MG63 (cell line): ENCODE results near the gene MS4A13. TPM values are rescaled to one million over a fixed set of nuclear protein-coding genes. Genes with fewer than 3 reads are reported as not detected.
"Not testable (repeated sequence)": the region's sequence is repeated elsewhere in the genome, so short reads cannot be mapped to it uniquely, and the experiment has no call there.

Experiments
- DNase-seq: peaks from one replicate; pipeline ENCODE4 v3.0.0-alpha.2; 2020
- H3K27me3 ChIP-seq: fragments of 250-450 bp; sonication (Bioruptor Pico); 2 replicates; pipeline ENCODE4 v1.5.1; 2020; ENCODE audit warnings: mild to moderate bottlenecking, moderate library complexity
- H3K36me3 ChIP-seq: fragments of 250-450 bp; sonication (Bioruptor Pico); 2 replicates; pipeline ENCODE4 v1.5.1; 2020; ENCODE audit warnings: mild to moderate bottlenecking, moderate library complexity
- H3K4me3 ChIP-seq: fragments of 250-450 bp; sonication (Bioruptor Pico); 2 replicates; pipeline ENCODE4 v1.5.1; 2020; ENCODE audit warnings: mild to moderate bottlenecking, moderate library complexity
- H3K9me3 ChIP-seq: fragments of 250-450 bp; sonication (Bioruptor Pico); 2 replicates; pipeline ENCODE4 v1.5.1; 2020; ENCODE audit warnings: mild to moderate bottlenecking, moderate library complexity
- total RNA-seq: library from RNA; depleted of rRNA; stranded (reverse); fragments of >200 nt; shearing (Covaris generic); gene quantifications from 2 replicates; pipeline ENCODE4 v1.2.3, GENCODE V29; 2014; ENCODE audit warnings: low replicate concordance; rRNA removed

MS4A13 gene
- total RNA-seq, result not detected in 2 replicates

GRCh38 chr11:60515144-60515855, at the start of gene MS4A13:
TSS of gene MS4A13 (plus strand) at chr11:60515392. CDS start at chr11:60518084, 2,692 bp downstream.
- no peaks in the 10 kb centered on the region for H3K27me3 ChIP-seq
- no peak for DNase-seq
- no peak within 1 kb of the TSS for H3K4me3 ChIP-seq
- H3K9me3 ChIP-seq, result no peaks in the 10 kb centered on the region
- H3K36me3 ChIP-seq, result no peaks in the 10 kb centered on the region

GRCh38 chr11:60468829-60469228, 46.4 kb upstream of the MS4A13 start:
- Histone ChIP-seq H3K4me3 (no peak overlapping the region), H3K27me3 (no peaks in the 10 kb centered on the region), H3K9me3 (no peaks in the 10 kb centered on the region), H3K36me3 (no peaks in the 10 kb centered on the region)
- DNase-seq, result no peak

- H3K36me3 ChIP-seq, result no peaks in the 10 kb centered on the region
- no peak overlapping the region for H3K4me3 ChIP-seq
- no peak for DNase-seq
- no peaks in the 10 kb centered on the region for H3K9me3 ChIP-seq
- H3K27me3 ChIP-seq, result no peaks in the 10 kb centered on the region
These were observed 45.5 kb upstream of the MS4A13 start for GRCh38 chr11:60469723-60470122.

- no peaks in the 10 kb centered on the region for H3K36me3 ChIP-seq
- no peak for DNase-seq
- no peaks in the 10 kb centered on the region for H3K9me3 ChIP-seq
- no peak overlapping the region for H3K4me3 ChIP-seq
- H3K27me3 ChIP-seq, result no peaks in the 10 kb centered on the region
These were observed 38.2 kb upstream of the MS4A13 start for GRCh38 chr11:60477035-60477445.

- no peaks in the 10 kb centered on the region for H3K9me3 ChIP-seq
- no peak overlapping the region for H3K4me3 ChIP-seq
- H3K27me3 ChIP-seq, result no peaks in the 10 kb centered on the region
- no peaks in the 10 kb centered on the region for H3K36me3 ChIP-seq
- no peak for DNase-seq
These were observed 32.8 kb upstream of the MS4A13 start for GRCh38 chr11:60482361-60482760.

- Histone ChIP-seq H3K27me3 (no peaks in the 10 kb centered on the region), H3K36me3 (no peaks in the 10 kb centered on the region), H3K9me3 (no peaks in the 10 kb centered on the region), H3K4me3 (no peak overlapping the region)
- no peak for DNase-seq
These were observed 29.2 kb upstream of the MS4A13 start for GRCh38 chr11:60485987-60486386.

GRCh38 chr11:60492488-60493009, 22.6 kb upstream of the MS4A13 start, which contains the start of gene MS4A12:
TSS of gene MS4A12 (plus strand) at chr11:60492778. CDS start at chr11:60497319, 4,541 bp downstream.
- no peaks in the 10 kb centered on the region for H3K9me3 ChIP-seq
- no peaks in the 10 kb centered on the region for H3K27me3 ChIP-seq
- no peak for DNase-seq
- no peak within 1 kb of the TSS for H3K4me3 ChIP-seq
- H3K36me3 ChIP-seq, result no peaks in the 10 kb centered on the region

GRCh38 chr11:60493454-60493853, 21.7 kb upstream of the MS4A13 start:
- Histone ChIP-seq H3K4me3 (no peak overlapping the region), H3K36me3 (no peaks in the 10 kb centered on the region), H3K27me3 (no peaks in the 10 kb centered on the region), H3K9me3 (no peaks in the 10 kb centered on the region)
- no peak for DNase-seq

- H3K27me3 ChIP-seq, result no peaks in the 10 kb centered on the region
- no peak for DNase-seq
- no peaks in the 10 kb centered on the region for H3K9me3 ChIP-seq
- no peak overlapping the region for H3K4me3 ChIP-seq
- H3K36me3 ChIP-seq, result no peaks in the 10 kb centered on the region
These were observed 16.8 kb upstream of the MS4A13 start for GRCh38 chr11:60498399-60498798.

GRCh38 chr11:60498853-60499252, 16.3 kb upstream of the MS4A13 start:
- Histone ChIP-seq H3K36me3 (no peaks in the 10 kb centered on the region), H3K27me3 (no peaks in the 10 kb centered on the region), H3K4me3 (no peak overlapping the region), H3K9me3 (no peaks in the 10 kb centered on the region)
- DNase-seq, result peak; percentile 82

- H3K4me3 ChIP-seq, result no peak overlapping the region
- no peaks in the 10 kb centered on the region for H3K36me3 ChIP-seq
- no peak for DNase-seq
- no peaks in the 10 kb centered on the region for H3K9me3 ChIP-seq
- no peaks in the 10 kb centered on the region for H3K27me3 ChIP-seq
These were observed 14.8 kb upstream of the MS4A13 start for GRCh38 chr11:60500276-60500910.

GRCh38 chr11:60502221-60502775, 12.9 kb upstream of the MS4A13 start:
- Histone ChIP-seq H3K36me3 (no peaks in the 10 kb centered on the region), H3K9me3 (no peaks in the 10 kb centered on the region), H3K27me3 (no peaks in the 10 kb centered on the region), H3K4me3 (no peak overlapping the region)
- no peak for DNase-seq

GRCh38 chr11:60504219-60504905, 10.8 kb upstream of the MS4A13 start:
- no peak overlapping the region for H3K4me3 ChIP-seq
- no peaks in the 10 kb centered on the region for H3K36me3 ChIP-seq
- H3K9me3 ChIP-seq, result no peaks in the 10 kb centered on the region
- H3K27me3 ChIP-seq, result no peaks in the 10 kb centered on the region
- no peak for DNase-seq

GRCh38 chr11:60509609-60510008, 5.6 kb upstream of the MS4A13 start:
- H3K9me3 ChIP-seq, result not testable (repeated sequence)

GRCh38 chr11:60510209-60510608, 5.0 kb upstream of the MS4A13 start:
- not testable (repeated sequence) for H3K36me3 ChIP-seq, DNase-seq, H3K27me3 ChIP-seq, H3K4me3 ChIP-seq, H3K9me3 ChIP-seq

More at GRCh38 chr11:60509609-60510008, 5.6 kb upstream of the MS4A13 start:
- not testable (repeated sequence) for H3K36me3 ChIP-seq, H3K4me3 ChIP-seq, H3K27me3 ChIP-seq, DNase-seq

- no peaks in the 10 kb centered on the region for H3K27me3 ChIP-seq
- no peaks in the 10 kb centered on the region for H3K9me3 ChIP-seq
- no peak for DNase-seq
- no peaks in the 10 kb centered on the region for H3K36me3 ChIP-seq
- no peak overlapping the region for H3K4me3 ChIP-seq
These were observed 3.8 kb upstream of the MS4A13 start for GRCh38 chr11:60511393-60511792.

GRCh38 chr11:60512651-60513225, 2.5 kb upstream of the MS4A13 start:
- no peaks in the 10 kb centered on the region for H3K36me3 ChIP-seq
- H3K4me3 ChIP-seq, result no peak overlapping the region
- H3K9me3 ChIP-seq, result no peaks in the 10 kb centered on the region
- no peaks in the 10 kb centered on the region for H3K27me3 ChIP-seq
- no peak for DNase-seq
